ENCODE measurements around the gene CPA3.

- no peak for TF ChIP-seq POLR2AphosphoS5 (IDR thresholded peaks at IDR 0.05)
- TF ChIP-seq POLR2A (IDR thresholded peaks at IDR 0.05), result no peak
- no peak for TF ChIP-seq CTCF (IDR thresholded peaks at IDR 0.05 in 8 of 11, conservative IDR thresholded peaks at IDR 0.05 in 3 of 11)
These were observed 37.5 kb upstream of the CPA3 start, which contains the start of gene CPB1 for GRCh38 chr3:148827585-148827984.
